ENCODE results near the gene TPPP.
"Not testable (repeated sequence)": the region's sequence is repeated elsewhere in the genome, so short reads cannot be mapped to it uniquely, and the experiment has no call there.

DNA sequence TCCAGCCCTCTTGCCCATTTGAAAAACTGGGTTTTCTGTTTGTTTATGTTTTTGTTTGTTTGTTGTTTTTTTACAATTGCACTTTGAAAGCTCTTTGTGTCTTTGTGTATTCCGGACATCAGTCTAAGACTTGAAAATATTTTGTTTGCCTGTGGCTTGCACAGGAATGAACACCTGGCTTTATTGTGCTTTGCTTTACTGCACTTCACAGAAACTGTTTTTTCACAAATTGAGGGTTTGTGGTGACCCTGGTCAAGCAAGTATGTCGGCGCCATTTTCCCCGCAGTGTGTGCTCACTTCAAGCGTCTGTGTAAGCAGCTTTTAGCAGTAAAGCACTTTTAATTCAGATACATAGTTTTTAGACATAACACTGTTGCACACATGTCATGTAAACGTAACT, 49.1 kb upstream of the TPPP start:
- TF ChIP-seq, protein P1, sequence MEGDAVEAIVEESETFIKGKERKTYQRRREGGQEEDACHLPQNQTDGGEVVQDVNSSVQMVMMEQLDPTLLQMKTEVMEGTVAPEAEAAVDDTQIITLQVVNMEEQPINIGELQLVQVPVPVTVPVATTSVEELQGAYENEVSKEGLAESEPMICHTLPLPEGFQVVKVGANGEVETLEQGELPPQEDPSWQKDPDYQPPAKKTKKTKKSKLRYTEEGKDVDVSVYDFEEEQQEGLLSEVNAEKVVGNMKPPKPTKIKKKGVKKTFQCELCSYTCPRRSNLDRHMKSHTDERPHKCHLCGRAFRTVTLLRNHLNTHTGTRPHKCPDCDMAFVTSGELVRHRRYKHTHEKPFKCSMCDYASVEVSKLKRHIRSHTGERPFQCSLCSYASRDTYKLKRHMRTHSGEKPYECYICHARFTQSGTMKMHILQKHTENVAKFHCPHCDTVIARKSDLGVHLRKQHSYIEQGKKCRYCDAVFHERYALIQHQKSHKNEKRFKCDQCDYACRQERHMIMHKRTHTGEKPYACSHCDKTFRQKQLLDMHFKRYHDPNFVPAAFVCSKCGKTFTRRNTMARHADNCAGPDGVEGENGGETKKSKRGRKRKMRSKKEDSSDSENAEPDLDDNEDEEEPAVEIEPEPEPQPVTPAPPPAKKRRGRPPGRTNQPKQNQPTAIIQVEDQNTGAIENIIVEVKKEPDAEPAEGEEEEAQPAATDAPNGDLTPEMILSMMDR (IDR thresholded peaks at IDR 0.05), result not testable (repeated sequence)
- TF ChIP-seq POLR2A (IDR thresholded peaks at IDR 0.05), result not testable (repeated sequence)
